ENCODE data around the gene GDA. TPM values are rescaled to one million over a fixed set of nuclear protein-coding genes. Genes with fewer than 3 reads are reported as not detected.

The GDA gene
- total RNA-seq, 1 experiment from 2014 or later, result 49.4 TPM

DNA sequence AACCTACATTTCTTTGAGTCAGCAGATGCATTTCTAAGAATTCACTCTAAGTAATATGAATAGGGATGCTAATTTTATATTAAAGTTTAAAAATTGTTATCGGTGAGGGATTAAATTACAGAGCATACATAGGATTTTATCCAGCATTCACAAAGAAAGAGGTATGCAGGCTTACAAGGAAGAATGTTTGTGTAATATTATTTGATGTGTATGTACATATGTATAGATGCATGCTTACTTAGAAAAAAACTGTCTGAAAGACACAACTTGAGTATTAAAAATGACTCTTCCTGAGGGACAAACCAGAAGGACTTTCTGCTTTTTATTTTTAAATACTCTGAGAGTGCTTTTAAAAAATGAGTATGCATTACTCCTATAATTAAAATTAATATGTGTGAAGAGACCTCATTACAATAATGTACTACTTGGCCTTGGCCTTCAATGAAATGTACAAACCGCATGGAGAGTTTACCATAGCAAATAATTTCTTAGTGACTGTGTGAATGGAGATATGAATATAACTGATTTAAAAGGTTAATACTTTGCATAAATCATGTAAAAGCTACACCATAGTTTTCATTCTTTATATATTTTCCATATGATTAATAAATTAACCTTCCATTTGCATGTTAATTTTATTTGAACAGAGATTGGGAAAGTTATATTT lies 77.0 kb downstream of the GDA start:
- H3K27ac ChIP-seq (ENCODE audit: low read depth, low read length), result no peak overlapping the region
- ChIA-PET POLR2A (no interaction called here), RAD21 (ENCODE audit: low non-redundant PET in 1 of 2, low total read pairs in 2 of 2, uncharacterized antibody in 2 of 2, unreplicated experiment in 2 of 2) (no interaction called here), CTCF (no interaction called here)
- H3K4me2 ChIP-seq (ENCODE audit: low read length), result no peak overlapping the region
- H3K9ac ChIP-seq (ENCODE audit: low read length), result no peak overlapping the region
- no peaks in the 10 kb centered on the region for H3K79me2 ChIP-seq (ENCODE audit: insufficient read depth, low read length)
- no peaks in the 10 kb centered on the region for H3K9me3 ChIP-seq (ENCODE audit: control insufficient read depth in 1 of 2, insufficient read depth in 1 of 2, low read depth in 1 of 2, low read length in 2 of 2)
- no peaks in the 10 kb centered on the region for H3K27me3 ChIP-seq (ENCODE audit: insufficient read depth, low read length)
- no peak for ATAC-seq
- no peak for DNase-seq (ENCODE audit: low read depth, low spot score)
- no peak overlapping the region for H2AFZ ChIP-seq (ENCODE audit: low read depth, low read length, poor library complexity, severe bottlenecking)
- intact Hi-C loops (cut with micrococcal nuclease), result no loop called here
- peaks cover 5 to 11% of the 10 kb centered on the region in 2 experiments; a peak in 2 of 4 replicates for H3K36me3 ChIP-seq (ENCODE audit: control insufficient read depth in 1 of 2, insufficient read depth in 2 of 2, low read length in 2 of 2)
- no peaks in the 10 kb centered on the region for H4K20me1 ChIP-seq (ENCODE audit: insufficient read depth)
- no peak for TF ChIP-seq EZH2phosphoT487 (IDR thresholded peaks at IDR 0.05; ENCODE audit: borderline replicate concordance)
- TF ChIP-seq POLR2AphosphoS5 (IDR thresholded peaks at IDR 0.05; ENCODE audit: low read depth, low read length), result no peak
- TF ChIP-seq, protein P1, sequence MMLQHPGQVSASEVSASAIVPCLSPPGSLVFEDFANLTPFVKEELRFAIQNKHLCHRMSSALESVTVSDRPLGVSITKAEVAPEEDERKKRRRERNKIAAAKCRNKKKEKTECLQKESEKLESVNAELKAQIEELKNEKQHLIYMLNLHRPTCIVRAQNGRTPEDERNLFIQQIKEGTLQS (IDR thresholded peaks at IDR 0.05), result no peak
- no peaks in the 10 kb centered on the region for H3K9me2 ChIP-seq (ENCODE audit: insufficient read depth)
- BruUV-seq (replicated peaks), result no TSS peak
- H3K4me1 ChIP-seq (ENCODE audit: control insufficient read depth in 1 of 2, insufficient read depth in 2 of 2, low read length in 2 of 2), result no peaks in the 10 kb centered on the region
- H3K4me3 ChIP-seq (replicated peaks in 1 of 2; ENCODE audit: low read depth in 1 of 2, low read length in 2 of 2), result no peak overlapping the region

DNA sequence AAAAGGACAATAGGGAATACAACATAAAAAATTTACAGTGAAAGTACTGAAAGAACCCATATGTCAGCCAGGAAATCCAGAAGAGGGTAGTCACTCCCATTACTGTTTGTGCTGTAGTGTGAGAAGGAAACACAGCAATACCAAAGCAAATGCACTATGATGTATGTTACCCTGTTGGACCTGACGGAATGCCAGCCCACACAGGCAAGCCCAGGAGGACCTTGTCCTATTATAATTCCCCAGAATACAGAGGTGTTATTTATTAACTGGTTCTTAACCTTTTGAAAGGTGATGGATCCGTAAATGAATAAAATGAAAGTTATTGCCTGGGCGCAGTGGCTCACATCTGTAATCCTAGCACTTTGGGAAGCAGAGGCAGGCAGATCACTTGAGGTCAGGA lies 79.0 kb downstream of the GDA start:
- Histone ChIP-seq H3K9me3 (ENCODE audit: control insufficient read depth in 1 of 2, insufficient read depth in 1 of 2, low read depth in 1 of 2, low read length in 2 of 2) (no peaks in the 10 kb centered on the region), H3K36me3 (ENCODE audit: control insufficient read depth in 1 of 2, insufficient read depth in 2 of 2, low read length in 2 of 2) (peaks cover 5 to 16% of the 10 kb centered on the region in 2 experiments; a peak in 2 of 4 replicates)
- intact Hi-C loops (cut with micrococcal nuclease), result no loop called here

More for the DNA sequence above, 79.0 kb downstream of the GDA start:
- no peak overlapping the region for H3K4me2 ChIP-seq (ENCODE audit: low read length)
- no peaks in the 10 kb centered on the region for H4K20me1 ChIP-seq (ENCODE audit: insufficient read depth)
- H3K79me2 ChIP-seq (ENCODE audit: insufficient read depth, low read length), result no peaks in the 10 kb centered on the region
- ChIA-PET RAD21 (ENCODE audit: low non-redundant PET in 1 of 2, low total read pairs in 2 of 2, uncharacterized antibody in 2 of 2, unreplicated experiment in 2 of 2) (no interaction called here), POLR2A (no interaction called here), CTCF (no interaction called here)
- no peak for ATAC-seq
- no peak for TF ChIP-seq RAD21 (IDR thresholded peaks at IDR 0.05; ENCODE audit: low read depth)
- TF ChIP-seq ZFX (IDR thresholded peaks at IDR 0.05), result no peak
- no peak for TF ChIP-seq EZH2 (IDR thresholded peaks at IDR 0.05)
- TF ChIP-seq SP1 (IDR thresholded peaks at IDR 0.05; ENCODE audit: low read depth), result no peak
- TF ChIP-seq CBX3 (IDR thresholded peaks at IDR 0.05; ENCODE audit: low read depth), result no peak
- TF ChIP-seq, protein P2, sequence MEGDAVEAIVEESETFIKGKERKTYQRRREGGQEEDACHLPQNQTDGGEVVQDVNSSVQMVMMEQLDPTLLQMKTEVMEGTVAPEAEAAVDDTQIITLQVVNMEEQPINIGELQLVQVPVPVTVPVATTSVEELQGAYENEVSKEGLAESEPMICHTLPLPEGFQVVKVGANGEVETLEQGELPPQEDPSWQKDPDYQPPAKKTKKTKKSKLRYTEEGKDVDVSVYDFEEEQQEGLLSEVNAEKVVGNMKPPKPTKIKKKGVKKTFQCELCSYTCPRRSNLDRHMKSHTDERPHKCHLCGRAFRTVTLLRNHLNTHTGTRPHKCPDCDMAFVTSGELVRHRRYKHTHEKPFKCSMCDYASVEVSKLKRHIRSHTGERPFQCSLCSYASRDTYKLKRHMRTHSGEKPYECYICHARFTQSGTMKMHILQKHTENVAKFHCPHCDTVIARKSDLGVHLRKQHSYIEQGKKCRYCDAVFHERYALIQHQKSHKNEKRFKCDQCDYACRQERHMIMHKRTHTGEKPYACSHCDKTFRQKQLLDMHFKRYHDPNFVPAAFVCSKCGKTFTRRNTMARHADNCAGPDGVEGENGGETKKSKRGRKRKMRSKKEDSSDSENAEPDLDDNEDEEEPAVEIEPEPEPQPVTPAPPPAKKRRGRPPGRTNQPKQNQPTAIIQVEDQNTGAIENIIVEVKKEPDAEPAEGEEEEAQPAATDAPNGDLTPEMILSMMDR (IDR thresholded peaks at IDR 0.05 in 2 of 3, conservative IDR thresholded peaks at IDR 0.05 in 1 of 3; ENCODE audit: borderline replicate concordance in 1 of 3, insufficient read depth in 1 of 3, low read depth in 2 of 3, low read length in 2 of 3), result no peak
- no peak for TF ChIP-seq EGR1 (IDR thresholded peaks at IDR 0.05; ENCODE audit: low read depth)
- TF ChIP-seq ELF1 (IDR thresholded peaks at IDR 0.05; ENCODE audit: borderline replicate concordance, low read depth), result no peak
- H3K9ac ChIP-seq (ENCODE audit: low read length), result no peak overlapping the region
- no peak overlapping the region for H3K4me3 ChIP-seq (replicated peaks in 1 of 2; ENCODE audit: low read depth in 1 of 2, low read length in 2 of 2)
- no peaks in the 10 kb centered on the region for H3K9me2 ChIP-seq (ENCODE audit: insufficient read depth)
- H3K4me1 ChIP-seq (ENCODE audit: control insufficient read depth in 1 of 2, insufficient read depth in 2 of 2, low read length in 2 of 2), result no peaks in the 10 kb centered on the region
- no peak for DNase-seq (ENCODE audit: low read depth, low spot score)
- H3K27ac ChIP-seq (ENCODE audit: low read depth, low read length), result no peak overlapping the region
- H2AFZ ChIP-seq (ENCODE audit: low read depth, low read length, poor library complexity, severe bottlenecking), result no peak overlapping the region
- H3K27me3 ChIP-seq (ENCODE audit: insufficient read depth, low read length), result no peaks in the 10 kb centered on the region
- no TSS peak for BruUV-seq (replicated peaks)
